Pancreas (tissue), 10 donors: ENCODE data around the gene IRX2. TPM values are rescaled to one million over a fixed set of nuclear protein-coding genes. Genes with fewer than 3 reads are reported as not detected.

Experiments used
- ATAC-seq, 4 donors: fragments of 200-7000 bp; cut with Tn5 transposase; one replicate each; pipeline versions ENCODE4 v1.8.0 to v1.9.1; 2020; ENCODE audit warnings: mild to moderate bottlenecking in 4 of 4, moderate library complexity in 4 of 4
- DNase-seq, 6 donors: peaks; one replicate each; pipeline ENCODE4 v3.0.0-alpha.2; 2020
- FAIRE-seq: peaks from 2 replicates; lab custom pipeline; 2012; peaks lifted over from hg19 to GRCh38; lab: Jason Lieb, UNC
- H3K27ac ChIP-seq, 4 donors: fragments of 200-600 bp; sonication (generic); 1 replicate in 3 of 4; 2 replicates in 1 of 4; pipeline versions ENCODE4 v1.5.0 to v1.8.0; 2020
- H3K27me3 ChIP-seq, 4 donors: fragments of 200-600 bp; one replicate each; pipeline ENCODE4 v1.8.0; 2021
- H3K36me3 ChIP-seq, 3 donors: fragments of 200-600 bp; sonication (generic) in 1 of 3; one replicate each; pipeline versions ENCODE4 v1.5.0 to v1.8.0; 2020 to 2021
- H3K4me1 ChIP-seq, 3 donors: fragments of 200-600 bp; one replicate each; pipeline ENCODE4 v1.8.0; 2021
- H3K4me3 ChIP-seq, 4 donors: fragments of 200-600 bp; sonication (generic) in 2 of 4; one replicate each; pipeline versions ENCODE4 v1.5.0 to v1.8.0; 2020 to 2021
- H3K9me3 ChIP-seq, 4 donors: fragments of 200-600 bp; one replicate each; pipeline ENCODE4 v1.8.0; 2021
- CTCF ChIP-seq, 4 donors: fragments of 200-600 bp; sonication (generic) in 3 of 4; IDR thresholded peaks; one replicate each; pipeline versions ENCODE4 v1.5.0 to v1.8.0; 2021; ENCODE audit warnings: antibody characterized with exemption in 4 of 4
- WGBS, 2 donors: extraction: QIAGEN DNeasy Blood & Tissue Kit; methylation state at CpG; one replicate each; pipeline ENCODE4 v1.1.7; 2013; 5-methylcytosine and 5-hydroxymethylcytosine counted together
- intact Hi-C, 3 donors: fragments of 100-400 bp; cut with DNase I; formaldehyde crosslinking; loops; one replicate each; pipeline versions ENCODE4 v1.11.1 to v1.14.2; 2022
- polyA plus RNA-seq, 2 donors: library from polyadenylated mRNA; stranded (reverse); fragments of 200-250 nt; gene quantifications; one replicate each; pipeline ENCODE4 v1.2.3, GENCODE V29; 2013
- total RNA-seq, 6 donors: library from RNA; stranded (reverse); fragmentation: NEBNext Ultra II Directional in 4 of 6; extraction: Animal tissue kit (Norgen Biotek cat#: 25700) in 4 of 6; gene quantifications; one replicate each; pipeline versions ENCODE4 v1.2.1 to v1.2.4, GENCODE V29; 2021 to 2023
- donor health status: healthy with polysubstance abuse.
- donor health status: DM: no; HTN: no; CAD: no; lungs with moderate emphysema.
- donor health status: DM: no; HTN: no; CAD: no.
- donor health status: control.
- donor health status: control.
- donor health status: Bipolar disorder and iron deficiency.
- donor health status: DM: yes; HTN: yes; CAD: no.
- donor health status: DM: no; HTN: no; CAD: no.
- donor health status: DM: no; HTN: no; CAD: no.
- donor health status: DM: yes; HTN: yes; CAD: no.

Gene IRX2
- total and polyA plus RNA-seq, 8 donors: 0.56 to 22.8 (median 1.4) TPM

GRCh38 chr5:2727550-2727949 lies 23.9 kb downstream of the IRX2 start:
- H3K27ac ChIP-seq: no peak overlapping the region
- intact Hi-C loops: no loop called here
- DNase-seq: no peak
- 20 to 25% methylated on average over 19 of the region's 19 CpGs for WGBS, 2 donors
- no peak for FAIRE-seq
- ATAC-seq: no peak
- TF ChIP-seq CTCF (IDR thresholded peaks at IDR 0.05): no peak
- H3K27me3 ChIP-seq: peaks cover 0 to 25% (median 0%) of the 10 kb centered on the region in 4 donors
- no peaks in the 10 kb centered on the region for H3K36me3 ChIP-seq
- H3K9me3 ChIP-seq: no peaks in the 10 kb centered on the region
- H3K4me3 ChIP-seq: no peak overlapping the region
- no peaks in the 10 kb centered on the region for H3K4me1 ChIP-seq

GRCh38 chr5:2725980-2726765 lies 25.3 kb downstream of the IRX2 start:
- ATAC-seq: no peak
- Histone ChIP-seq H3K9me3 (no peaks in the 10 kb centered on the region), H3K27me3 (peaks cover 0 to 18% (median 0%) of the 10 kb centered on the region in 4 donors), H3K36me3 (no peaks in the 10 kb centered on the region), H3K4me3 (no peak overlapping the region), H3K27ac (no peak overlapping the region), H3K4me1 (no peaks in the 10 kb centered on the region)
- TF ChIP-seq CTCF (IDR thresholded peaks at IDR 0.05): no peak
- intact Hi-C loops: no loop called here
- WGBS, 2 donors: 74 to 86% methylated on average over 23 of the region's 23 CpGs
- DNase-seq: no peak
- FAIRE-seq: no peak

- H3K36me3 ChIP-seq: no peaks in the 10 kb centered on the region
- 57 to 71% methylated on average over 5 of the region's 5 CpGs for WGBS, 2 donors
- no peaks in the 10 kb centered on the region for H3K9me3 ChIP-seq
- no peak overlapping the region for H3K27ac ChIP-seq
- no peak for TF ChIP-seq CTCF (IDR thresholded peaks at IDR 0.05)
- ATAC-seq (no peak), DNase-seq (no peak), FAIRE-seq (no peak)
- H3K27me3 ChIP-seq: peaks cover 0 to 9% (median 0%) of the 10 kb centered on the region in 4 donors
- intact Hi-C loops: no loop called here
- no peak overlapping the region for H3K4me3 ChIP-seq
- no peaks in the 10 kb centered on the region for H3K4me1 ChIP-seq
Observed at GRCh38 chr5:2724831-2725230, 26.6 kb downstream of the IRX2 start.

- Histone ChIP-seq H3K9me3 (no peaks in the 10 kb centered on the region), H3K27ac (no peak overlapping the region), H3K27me3 (peaks cover 0 to 6% (median 0%) of the 10 kb centered on the region in 4 donors), H3K4me3 (no peak overlapping the region), H3K4me1 (no peaks in the 10 kb centered on the region), H3K36me3 (no peaks in the 10 kb centered on the region)
- no peak for TF ChIP-seq CTCF (IDR thresholded peaks at IDR 0.05)
- DNase-seq (no peak), ATAC-seq (no peak), FAIRE-seq (no peak)
- 56 to 69% methylated on average over 12 of the region's 12 CpGs for WGBS, 2 donors
- intact Hi-C loops: no loop called here
Observed at GRCh38 chr5:2724031-2724581, 27.4 kb downstream of the IRX2 start.

GRCh38 chr5:2722901-2723300 lies 28.6 kb downstream of the IRX2 start:
- DNase-seq: no peak
- 58 to 63% methylated on average over 7 of the region's 7 CpGs for WGBS, 2 donors
- TF ChIP-seq CTCF (IDR thresholded peaks at IDR 0.05): no peak
- intact Hi-C loops: no loop called here
- no peaks in the 10 kb centered on the region for H3K27me3 ChIP-seq
- no peaks in the 10 kb centered on the region for H3K36me3 ChIP-seq
- no peaks in the 10 kb centered on the region for H3K9me3 ChIP-seq
- no peaks in the 10 kb centered on the region for H3K4me1 ChIP-seq
- FAIRE-seq: no peak
- no peak overlapping the region for H3K27ac ChIP-seq
- ATAC-seq: no peak
- H3K4me3 ChIP-seq: no peak overlapping the region
